HS-27A (cell line): ENCODE data around the gene SPDYE11.
"Not testable (repeated sequence)": the region's sequence is repeated elsewhere in the genome, so short reads cannot be mapped to it uniquely, and the experiment has no call there.

ENCODE experiments used
- DNase-seq: peaks from one replicate; pipeline ENCODE4 v3.0.0-alpha.2; 2012; ENCODE audit warnings: low read depth, missing footprints

SPDYE11 gene

DNA sequence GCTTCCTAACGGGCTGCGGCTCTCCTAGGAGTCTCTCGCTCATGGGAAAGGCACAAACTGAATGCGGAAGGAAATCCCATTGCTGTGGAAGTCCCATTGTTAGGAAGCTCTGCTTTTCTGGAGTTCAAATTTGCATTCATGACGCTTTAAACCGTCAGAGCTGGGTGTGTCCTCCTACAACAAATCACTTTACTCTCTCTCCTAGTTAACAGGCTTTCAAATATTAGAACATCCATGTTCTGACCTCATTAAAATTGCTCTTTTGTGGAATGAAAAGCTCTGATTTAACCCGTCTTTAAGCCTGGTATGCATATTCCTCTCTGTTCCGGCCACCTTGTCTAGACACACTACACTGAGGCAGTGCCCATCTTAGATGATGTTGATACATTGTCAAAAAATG lies at the start of gene SPDYE11:
Gene SPDYE11 (minus strand): TSS at position 101 of the 400 bp plus-strand sequence. CDS start 1,800 bp downstream, outside the sequence.
- not testable (repeated sequence) for DNase-seq

GRCh38 chr7:73085938-73086337 lies 28.2 kb upstream of the SPDYE11 start, which contains the start of gene SPDYE9:
Gene SPDYE9, minus strand, starts transcription at chr7:73086038. Its CDS starts 1,800 bp downstream, at chr7:73084238.
- not testable (repeated sequence) for DNase-seq

GRCh38 chr7:73029666-73030065 lies 28.0 kb downstream of the SPDYE11 start, which contains the start of gene SPDYE8:
Gene SPDYE8, minus strand, starts transcription at chr7:73029766. Its CDS starts 1,800 bp downstream, at chr7:73027966.
- not testable (repeated sequence) for DNase-seq

DNA sequence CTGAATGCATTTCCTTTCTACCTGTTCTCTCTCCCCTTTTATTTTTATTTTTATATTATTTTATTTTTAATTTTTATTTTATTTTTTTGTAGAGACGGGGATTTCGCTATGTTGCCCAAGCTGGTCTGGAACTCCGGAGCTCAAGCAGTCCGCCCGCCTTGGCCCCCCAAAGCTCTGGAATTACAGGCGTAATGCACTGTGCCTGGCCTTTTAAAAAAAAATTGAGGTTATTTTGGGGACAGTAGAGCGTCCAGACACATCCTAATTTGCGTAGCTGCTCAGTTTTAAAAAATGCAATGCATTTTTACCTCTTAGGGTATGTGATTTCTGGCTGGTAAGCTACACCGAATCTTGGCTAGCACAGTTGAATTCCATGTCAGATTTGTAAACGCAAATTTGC lies 51.2 kb downstream of the SPDYE11 start:
- DNase-seq, result not testable (repeated sequence)

- not testable (repeated sequence) for DNase-seq
Measured at GRCh38 chr7:73005693-73006447, 51.8 kb downstream of the SPDYE11 start.

DNA sequence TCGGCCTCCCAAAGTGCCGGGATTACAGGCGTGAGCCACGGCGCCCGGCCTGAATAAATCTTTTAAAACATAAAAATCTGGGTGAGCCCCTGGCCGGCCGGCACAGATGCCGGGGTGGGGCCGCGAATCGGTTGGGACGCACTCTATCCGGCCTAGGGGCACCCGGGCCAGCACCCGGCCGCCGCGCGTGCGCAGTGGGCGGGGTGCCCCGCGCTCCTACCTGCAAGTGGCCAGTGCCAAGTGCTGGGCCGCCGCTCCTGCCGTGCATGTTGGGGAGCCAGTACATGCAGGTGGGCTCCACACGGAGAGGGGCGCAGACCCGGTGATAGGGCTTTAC lies 52.4 kb downstream of the SPDYE11 start:
- not testable (repeated sequence) for DNase-seq

GRCh38 chr7:72997887-72998468 lies 59.7 kb downstream of the SPDYE11 start:
- DNase-seq, result not testable (repeated sequence)
